22Rv1 (cell line): ENCODE measurements around the gene DTX2.

Experiments used
- CTCF ChIP-seq: fragments of 450-650 bp; IDR thresholded peaks from 2 replicates; pipeline ENCODE4 v1.5.1; 2017; ENCODE audit warnings: mild to moderate bottlenecking
- ZFX ChIP-seq: fragments of 450-650 bp; IDR thresholded peaks from 2 replicates; pipeline ENCODE4 v1.6.1; 2017; ENCODE audit warnings: antibody characterized with exemption, borderline replicate concordance

DNA sequence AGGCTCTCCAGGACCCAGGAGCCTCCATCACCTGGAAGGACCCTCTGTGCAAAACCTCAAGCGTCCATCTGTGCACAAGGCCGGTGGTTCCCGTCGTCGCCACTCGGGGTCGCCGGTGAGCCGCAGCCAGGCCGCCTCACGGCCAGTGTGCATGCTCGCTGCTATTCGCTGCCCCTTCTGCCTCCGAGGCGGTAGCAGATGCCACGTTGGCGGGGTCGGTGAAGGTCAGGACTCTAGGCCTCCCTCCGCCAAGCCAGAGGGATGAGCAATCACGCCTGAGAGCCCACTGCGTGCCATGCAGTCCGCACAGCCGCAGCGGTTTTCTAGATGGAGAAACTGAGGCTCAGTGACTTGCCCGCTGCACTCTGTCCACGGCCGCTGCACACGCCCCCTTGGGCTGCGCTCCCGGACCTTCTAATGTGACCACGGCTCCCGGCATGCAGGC lies 54.5 kb downstream of the DTX2 start:
- TF ChIP-seq CTCF (peak; percentile 99), ZFX (no peak)
